G401.6 (cell line): Measurements from ENCODE around the gene ASPG.

Experiments
- FAIRE-seq: peaks from 2 replicates; lab custom pipeline; 2012; peaks lifted over from hg19 to GRCh38; lab: Jason Lieb, UNC

The ASPG gene

DNA sequence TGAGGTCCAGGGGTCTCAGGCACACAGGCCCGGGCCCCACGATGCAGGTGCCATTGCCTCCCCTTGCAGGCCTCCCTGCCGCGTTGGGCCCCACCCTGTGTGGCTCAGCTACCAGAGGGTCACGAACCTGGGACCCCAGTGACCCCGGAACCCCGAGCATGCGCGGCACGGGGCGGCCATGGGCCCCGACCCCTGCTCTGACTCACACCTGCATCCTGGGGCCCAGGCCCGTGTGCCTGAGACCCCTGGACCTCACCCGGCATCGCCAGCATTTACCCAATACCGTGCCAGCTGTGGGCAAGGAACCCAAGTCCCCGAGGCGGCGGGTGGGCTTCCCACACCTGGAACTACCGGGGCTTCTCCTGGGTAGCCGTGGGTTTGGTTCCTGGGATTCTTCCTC lies 78.0 kb downstream of the ASPG start:
- no peak for FAIRE-seq

DNA sequence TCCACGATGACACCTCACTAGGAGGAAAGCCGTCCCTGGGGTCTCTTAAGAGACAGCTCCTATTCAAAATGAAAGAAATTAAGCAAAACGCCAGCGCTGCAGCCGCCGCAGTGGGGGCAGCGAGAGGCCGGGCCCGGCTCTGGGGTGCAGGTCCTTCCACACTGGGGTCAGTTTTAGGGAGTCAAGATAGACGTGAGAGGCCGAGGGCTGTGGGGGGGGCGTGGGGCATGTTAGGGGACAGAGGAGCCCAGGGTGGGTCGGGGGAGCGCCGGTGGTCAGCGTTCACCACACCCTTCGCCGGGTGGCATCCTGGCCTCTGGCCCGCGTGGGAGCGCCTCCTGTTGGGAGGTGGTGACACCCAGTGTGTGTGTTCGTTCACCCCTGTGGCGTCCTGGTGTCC lies 78.5 kb downstream of the ASPG start:
- FAIRE-seq: no peak

DNA sequence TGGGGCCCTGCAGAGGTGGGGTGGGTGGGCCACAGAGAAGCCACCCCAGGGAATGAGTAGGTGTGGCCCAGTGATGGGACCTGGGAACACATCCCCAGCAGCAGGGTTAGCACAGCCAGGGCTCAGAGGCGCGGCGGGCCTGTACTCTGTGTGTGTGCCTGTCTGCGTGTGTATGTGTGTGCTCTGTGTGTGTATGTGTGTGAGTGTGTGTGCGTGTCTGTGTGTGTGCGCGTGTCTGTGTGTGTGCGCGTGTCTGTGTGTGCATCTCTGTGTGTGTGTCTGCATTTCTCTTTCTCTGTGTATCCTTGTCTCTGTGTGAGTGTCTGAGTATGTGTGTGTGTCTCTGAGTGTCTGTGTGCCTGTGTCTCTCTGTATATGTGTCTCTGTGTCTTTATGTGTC lies 79.0 kb downstream of the ASPG start:
- FAIRE-seq: no peak
